IMR-90 (cell line): ENCODE results near the gene TRABD2A. TPM values are rescaled to one million over a fixed set of nuclear protein-coding genes. Genes with fewer than 3 reads are reported as not detected.

Experiments used
- ATAC-seq: fragments of 200-7000 bp; cut with Tn5 transposase; 2 replicates; pipeline ENCODE4 v1.9.1; 2020; ENCODE audit warnings: low read depth, mild to moderate bottlenecking, moderate library complexity
- BruUV-seq: library from RNA; stranded (reverse); fragments of 400-500 nt; replicated peaks from 2 replicates; lab custom pipeline; 2021; lab: Mats Ljungman, UMichigan
- CTCF ChIA-PET: fragments of 300-600 bp; formaldehyde crosslinking; extraction: SDS; loops from one replicate; lab custom pipeline; 2021; ENCODE audit warnings: antibody characterized with exemption; lab: Yijun Ruan, JAX
- POLR2A ChIA-PET: fragments of 300-600 bp; sonication (Branson Sonifier 250); formaldehyde crosslinking; loops from one replicate; lab custom pipeline; 2022; ENCODE audit warnings: antibody characterized with exemption; ENCODE audit not compliant: unreplicated experiment; lab: Charles Lee
- DNase-seq: peaks from one replicate; pipeline ENCODE4 v3.0.0; 2013
- H2AFZ ChIP-seq: replicated peaks from 2 replicates; pipeline ENCODE3; 2013; ENCODE audit warnings: low read length, mild to moderate bottlenecking; ENCODE audit not compliant: poor library complexity
- H2AK5ac ChIP-seq: 2 replicates; pipeline ENCODE4 v1.6.1; 2013; ENCODE audit warnings: low read depth, low read length, inconsistent platforms
- H2AK9ac ChIP-seq: replicated peaks from 2 replicates; pipeline ENCODE3; 2013; ENCODE audit warnings: mild to moderate bottlenecking, low read depth, low read length, moderate library complexity; ENCODE audit not compliant: poor library complexity
- H2BK120ac ChIP-seq: 2 replicates; pipeline ENCODE4 v1.6.1; 2013; ENCODE audit warnings: low read depth, low read length, inconsistent platforms
- H2BK15ac ChIP-seq: 3 replicates; pipeline ENCODE4 v1.6.1; 2013; ENCODE audit warnings: low read depth, low read length, inconsistent platforms
- H2BK20ac ChIP-seq: 2 replicates; pipeline ENCODE4 v1.6.1; 2013; ENCODE audit warnings: low read depth, mild to moderate bottlenecking, inconsistent platforms, low read length, moderate library complexity
- H2BK5ac ChIP-seq: 2 replicates; pipeline ENCODE4 v1.6.1; 2013; ENCODE audit warnings: mild to moderate bottlenecking, low read depth, low read length, inconsistent platforms; ENCODE audit not compliant: poor library complexity, severe bottlenecking
- H3K14ac ChIP-seq: replicated peaks from 2 replicates; pipeline ENCODE4 v1.6.1; 2013; ENCODE audit warnings: low read depth, low read length, inconsistent platforms
- H3K18ac ChIP-seq: 2 replicates; pipeline ENCODE4 v1.6.1; 2013; ENCODE audit warnings: low read depth, low read length, control low read depth
- H3K23ac ChIP-seq: 2 replicates; pipeline ENCODE4 v1.6.1; 2013; ENCODE audit warnings: low read depth, low read length, inconsistent platforms
- H3K27ac ChIP-seq: 2 replicates; pipeline ENCODE4 v1.5.1; 2013; ENCODE audit warnings: mild to moderate bottlenecking, control low read depth, low read length; ENCODE audit not compliant: insufficient read depth
- H3K27me3 ChIP-seq: 2 replicates; pipeline ENCODE4 v1.6.1; 2013; ENCODE audit warnings: low read length; ENCODE audit not compliant: control insufficient read depth, insufficient read depth
- H3K36me3 ChIP-seq: 2 replicates; pipeline ENCODE4 v1.6.1; 2013; ENCODE audit warnings: low read length, mixed read lengths; ENCODE audit not compliant: control insufficient read depth, insufficient read depth
- H3K4ac ChIP-seq: 2 replicates; pipeline ENCODE4 v1.6.1; 2013; ENCODE audit warnings: low read depth, low read length, inconsistent platforms
- H3K4me1 ChIP-seq: 2 replicates; pipeline ENCODE4 v1.6.1; 2013; ENCODE audit warnings: low read length, mixed read lengths; ENCODE audit not compliant: control insufficient read depth, insufficient read depth
- H3K4me2 ChIP-seq: 2 replicates; pipeline ENCODE4 v1.6.1; 2013; ENCODE audit warnings: low read depth, mild to moderate bottlenecking, control low read depth, low read length, moderate library complexity
- H3K4me3 ChIP-seq: 2 replicates; pipeline ENCODE4 v1.5.1; 2013; ENCODE audit warnings: low read depth, mild to moderate bottlenecking, control low read depth, low read length, moderate library complexity; ENCODE audit not compliant: insufficient read depth
- H3K56ac ChIP-seq: 2 replicates; pipeline ENCODE4 v1.6.1; 2013; ENCODE audit warnings: low read length, inconsistent platforms; ENCODE audit not compliant: insufficient read depth; ENCODE audit errors: extremely low read depth
- H3K79me1 ChIP-seq, 2 experiments: 2 replicates each; pipeline ENCODE4 v1.6.1; 2013; ENCODE audit warnings: low read length in 2 of 2, inconsistent platforms in 1 of 2, low read depth in 1 of 2
- H3K9ac ChIP-seq: 2 replicates; pipeline ENCODE4 v1.6.1; 2013; ENCODE audit warnings: low read depth, low read length, control low read depth
- H3K9me1 ChIP-seq: 2 replicates; pipeline ENCODE4 v1.6.1; 2013; ENCODE audit warnings: low read length, inconsistent platforms; ENCODE audit not compliant: insufficient read depth
- H3K9me3 ChIP-seq: 2 replicates; pipeline ENCODE4 v1.6.1; 2013; ENCODE audit warnings: low read length; ENCODE audit not compliant: control insufficient read depth, insufficient read depth
- H4K20me1 ChIP-seq: 2 replicates; pipeline ENCODE4 v1.6.1; 2013; ENCODE audit warnings: low read length, inconsistent platforms; ENCODE audit not compliant: insufficient read depth
- H4K5ac ChIP-seq: 2 replicates; pipeline ENCODE4 v1.6.1; 2013; ENCODE audit warnings: mild to moderate bottlenecking, low read depth, low read length, control low read depth
- H4K8ac ChIP-seq, 2 experiments: 2 replicates each; pipeline ENCODE4 v1.6.1; 2013; ENCODE audit warnings: low read depth in 2 of 2, low read length in 2 of 2, control low read depth in 1 of 2, inconsistent platforms in 1 of 2
- H4K91ac ChIP-seq: 2 replicates; pipeline ENCODE4 v1.6.1; 2013; ENCODE audit warnings: low read depth, low read length, inconsistent platforms; ENCODE audit not compliant: insufficient read depth
- CEBPB ChIP-seq: IDR thresholded peaks from 2 replicates; pipeline ENCODE4 v1.6.1; 2012; ENCODE audit warnings: low read depth, low read length, improper control_type of control experiment
- CHD1 ChIP-seq: IDR thresholded peaks from 2 replicates; pipeline ENCODE4 v1.6.1; 2012; ENCODE audit warnings: low read depth, low read length, improper control_type of control experiment
- FOS ChIP-seq: fragments of 150-350 bp; IDR thresholded peaks from 2 replicates; pipeline ENCODE4 v1.6.1; 2016; ENCODE audit warnings: low read depth, low read length
- MAFK ChIP-seq: IDR thresholded peaks from 2 replicates; pipeline ENCODE4 v1.6.1; 2012; ENCODE audit warnings: low read depth, low read length, improper control_type of control experiment
- MXI1 ChIP-seq: IDR thresholded peaks from 2 replicates; pipeline ENCODE4 v1.6.1; 2012; ENCODE audit warnings: low read depth, mild to moderate bottlenecking, low read length, moderate library complexity, borderline replicate concordance
- NFE2L2 ChIP-seq: fragments of 150-350 bp; IDR thresholded peaks from 2 replicates; pipeline ENCODE4 v1.6.1; 2016; ENCODE audit warnings: low read depth, mild to moderate bottlenecking, low read length
- USF2 ChIP-seq: fragments of 150-350 bp; IDR thresholded peaks from 2 replicates; pipeline ENCODE4 v1.6.1; 2017; ENCODE audit warnings: mild to moderate bottlenecking, antibody characterized with exemption, low read length, low read depth
- WGBS, 2 experiments: methylation state at CpG; one replicate each; pipeline versions ENCODE4 v1.1.5 to v1.1.7; 2013; ENCODE audit warnings: missing lambda C conversion rate in 2 of 2; ENCODE audit not compliant: insufficient read length in 1 of 2; ENCODE audit errors: extremely low coverage in 2 of 2; 5-methylcytosine and 5-hydroxymethylcytosine counted together
- dilution Hi-C: fragments of 300-500 bp; cut with HindIII; formaldehyde crosslinking; loops from one replicate; pipeline ENCODE4 v1.14.3; 2018; ENCODE audit warnings: low sequenced_read_pairs; ENCODE audit not compliant: unreplicated experiment
- in situ Hi-C: fragments of 300-500 bp; cut with MboI; formaldehyde crosslinking; loops from 3 replicates; pipeline ENCODE4 v1.14.3; 2019; ENCODE audit warnings: low sequenced_read_pairs, inconsistent platforms, mixed read lengths
- intact Hi-C: fragments of 100-400 bp; cut with micrococcal nuclease; formaldehyde crosslinking; loops from 2 replicates; pipeline ENCODE4 v1.10.0; 2022
- polyA plus RNA-seq, 3 experiments: library from polyadenylated mRNA; depleted of rRNA; stranded (reverse); fragments of >200 nt; gene quantifications; 2 replicates each; pipeline ENCODE4 v1.2.3, GENCODE V29; 2012; ENCODE audit warnings: low replicate concordance in 1 of 3
- total RNA-seq: library from RNA; depleted of rRNA; stranded (reverse); fragments of >200 nt; gene quantifications from 2 replicates; pipeline ENCODE4 v1.2.3, GENCODE V29; 2012
- TF ChIP-seq, protein P1 (sequence below): fragments of 150-350 bp; IDR thresholded peaks from 2 replicates; pipeline ENCODE4 v1.6.1; 2016; ENCODE audit warnings: low read depth, mild to moderate bottlenecking, low read length, moderate library complexity, borderline replicate concordance

TRABD2A gene
- total and polyA plus RNA-seq, 2 of the 4 experiments (the other 2 are of a cell fraction): 17.6 to 20.3 TPM

DNA sequence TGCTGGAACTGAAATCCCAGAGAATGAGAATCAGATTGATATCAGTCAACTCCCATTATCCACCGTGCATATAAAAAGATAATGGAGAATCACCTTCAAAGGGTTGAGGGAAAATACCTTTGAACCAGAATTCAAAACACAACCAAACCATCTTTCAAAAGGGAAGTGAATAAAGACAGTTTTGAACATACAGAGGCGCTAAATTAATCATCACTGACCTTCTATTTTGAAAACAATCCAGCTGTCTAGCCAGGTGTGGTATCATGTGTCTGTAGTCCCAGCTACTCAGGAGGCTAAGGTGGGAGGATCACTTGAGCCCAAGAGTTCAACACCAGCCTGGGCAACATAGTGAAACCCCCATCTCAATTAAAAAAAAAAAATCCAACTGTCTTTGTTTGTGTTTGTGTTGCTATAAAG lies 63.6 kb downstream of the TRABD2A start:
- Histone ChIP-seq H3K18ac (no peak overlapping the region), H2BK15ac (no peak overlapping the region), H2AK9ac (no peak overlapping the region), H3K14ac (no peak overlapping the region), H3K56ac (no peak overlapping the region), H2AK5ac (no peak overlapping the region), H3K4me3 (no peak overlapping the region), H3K27me3 (no peaks in the 10 kb centered on the region), H3K9me3 (no peaks in the 10 kb centered on the region), H3K79me1 (no peaks in the 10 kb centered on the region), H2BK20ac (no peak overlapping the region), H2AFZ (no peak overlapping the region), H4K5ac (no peak overlapping the region), H4K20me1 (no peaks in the 10 kb centered on the region), H4K8ac (no peak overlapping the region), H4K91ac (no peak overlapping the region), H2BK5ac (no peak overlapping the region), H3K9ac (no peak overlapping the region), H3K4me1 (peaks cover 5% of the 10 kb centered on the region), H2BK120ac (no peak overlapping the region), H3K4ac (no peak overlapping the region), H3K36me3 (peaks cover 3% of the 10 kb centered on the region), H3K23ac (no peak overlapping the region), H3K4me2 (no peak overlapping the region), H3K9me1 (peaks cover 9% of the 10 kb centered on the region), H3K27ac (no peak overlapping the region)
- dilution Hi-C loops: no loop called here
- in situ Hi-C loops: no loop called here
- intact Hi-C loops: no loop called here
- WGBS, 2 experiments: no CpG with 5 or more reads among the region's 2 CpGs
- no peak for DNase-seq
- no TSS peak for BruUV-seq
- no peak for ATAC-seq
- TF ChIP-seq MXI1 (no peak), MAFK (no peak), NFE2L2 (no peak), CEBPB (no peak), FOS (no peak), USF2 (no peak), CHD1 (no peak)
- TF ChIP-seq, protein P1, sequence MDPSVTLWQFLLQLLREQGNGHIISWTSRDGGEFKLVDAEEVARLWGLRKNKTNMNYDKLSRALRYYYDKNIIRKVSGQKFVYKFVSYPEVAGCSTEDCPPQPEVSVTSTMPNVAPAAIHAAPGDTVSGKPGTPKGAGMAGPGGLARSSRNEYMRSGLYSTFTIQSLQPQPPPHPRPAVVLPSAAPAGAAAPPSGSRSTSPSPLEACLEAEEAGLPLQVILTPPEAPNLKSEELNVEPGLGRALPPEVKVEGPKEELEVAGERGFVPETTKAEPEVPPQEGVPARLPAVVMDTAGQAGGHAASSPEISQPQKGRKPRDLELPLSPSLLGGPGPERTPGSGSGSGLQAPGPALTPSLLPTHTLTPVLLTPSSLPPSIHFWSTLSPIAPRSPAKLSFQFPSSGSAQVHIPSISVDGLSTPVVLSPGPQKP: no peak
- CTCF ChIA-PET: no interaction called here
- POLR2A ChIA-PET: no interaction called here
